SHP77 (cell line): ENCODE measurements around the gene COG7.
A peak's percentile ranks its signal among the peaks of the same experiment; 100 is the strongest.
"Not testable (repeated sequence)": the region's sequence is repeated elsewhere in the genome, so short reads cannot be mapped to it uniquely, and the experiment has no call there.

ENCODE experiments used
- DNase-seq, 2 experiments: peaks; one replicate each; lab custom pipeline; 2025; lab: John Stamatoyannopoulos, UW

Gene COG7

GRCh38 chr16:23452572-23453337 lies at the start of gene COG7:
TSS of gene COG7 (minus strand) at chr16:23453189. CDS start at chr16:23452994, 195 bp downstream.
- DNase-seq = peak; percentile 49 to 58

- DNase-seq = no peak
Measured at GRCh38 chr16:23502466-23502865, 49.5 kb upstream of the COG7 start.

GRCh38 chr16:23501291-23501690 lies 48.3 kb upstream of the COG7 start:
- DNase-seq = no peak

GRCh38 chr16:23500862-23501225 lies 47.9 kb upstream of the COG7 start:
- no peak for DNase-seq

- no peak for DNase-seq
Measured at GRCh38 chr16:23500212-23500861, 47.3 kb upstream of the COG7 start.

GRCh38 chr16:23499801-23500200 lies 46.8 kb upstream of the COG7 start:
- DNase-seq = no peak

- DNase-seq = no peak
Measured at GRCh38 chr16:23498863-23499262, 45.9 kb upstream of the COG7 start.

GRCh38 chr16:23497543-23497868 lies 44.5 kb upstream of the COG7 start:
- DNase-seq = no peak

GRCh38 chr16:23496821-23497542 lies 44.0 kb upstream of the COG7 start:
- no peak for DNase-seq

GRCh38 chr16:23495671-23496070 lies 42.7 kb upstream of the COG7 start:
- no peak for DNase-seq

- DNase-seq = no peak
Measured at GRCh38 chr16:23494188-23494587, 41.2 kb upstream of the COG7 start.

GRCh38 chr16:23491490-23492391 lies 38.8 kb upstream of the COG7 start:
- no peak for DNase-seq

- DNase-seq = no peak
Measured at GRCh38 chr16:23486480-23486879, 33.5 kb upstream of the COG7 start.

GRCh38 chr16:23485841-23486240 lies 32.9 kb upstream of the COG7 start:
- DNase-seq = no peak

GRCh38 chr16:23485257-23485614 lies 32.2 kb upstream of the COG7 start:
- no peak for DNase-seq

GRCh38 chr16:23484510-23485256 lies 31.7 kb upstream of the COG7 start:
- DNase-seq = no peak

GRCh38 chr16:23483492-23483891 lies 30.5 kb upstream of the COG7 start:
- DNase-seq = not testable (repeated sequence)

- DNase-seq = no peak
Measured at GRCh38 chr16:23482778-23483177, 29.8 kb upstream of the COG7 start.

GRCh38 chr16:23480257-23480656 lies 27.3 kb upstream of the COG7 start:
- no peak for DNase-seq

- DNase-seq = no peak
Measured at GRCh38 chr16:23479138-23479537, 26.1 kb upstream of the COG7 start.

GRCh38 chr16:23478566-23478965 lies 25.6 kb upstream of the COG7 start:
- DNase-seq = no peak
